ENCODE results near the gene GATAD2A. TPM values are rescaled to one million over a fixed set of nuclear protein-coding genes. Genes with fewer than 3 reads are reported as not detected.

GATAD2A gene
- total RNA-seq, 1 donor from 2014 or later = 82.6 TPM

DNA sequence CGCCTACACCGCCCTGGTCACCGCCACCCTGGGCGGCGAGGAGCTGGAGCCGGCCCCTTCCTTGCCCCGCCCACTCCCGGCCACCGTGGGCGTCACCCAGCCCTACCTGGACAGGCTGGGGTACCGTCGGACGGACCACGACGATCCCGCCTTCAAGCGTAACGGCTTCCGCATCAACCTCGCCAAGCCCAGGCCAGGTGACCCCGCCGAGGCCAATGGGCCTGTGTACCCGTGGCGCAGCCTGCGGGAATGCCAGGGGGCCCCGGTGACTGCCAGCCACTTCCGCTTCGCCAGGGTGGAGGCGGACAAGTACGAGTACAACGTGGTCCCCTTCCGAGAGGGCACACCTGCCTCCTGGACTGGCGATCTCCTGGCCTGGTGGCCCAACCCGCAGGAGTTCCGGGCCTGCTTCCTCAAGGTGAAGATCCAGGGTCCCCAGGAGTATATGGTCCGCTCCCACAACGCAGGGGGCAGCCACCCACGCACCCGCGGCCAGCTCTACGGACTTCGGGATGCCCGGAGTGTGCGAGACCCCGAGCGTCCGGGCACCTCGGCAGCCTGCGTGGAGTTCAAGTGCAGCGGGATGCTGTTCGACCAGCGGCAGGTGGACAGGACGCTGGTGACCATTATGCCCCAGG is 139.6 kb downstream of the GATAD2A start:
- no peak overlapping the region for H3K27ac Mint-ChIP-seq (ENCODE audit: unreplicated experiment)
- no peaks in the 10 kb centered on the region for H3K36me3 Mint-ChIP-seq (ENCODE audit: low read depth)
- peak; percentile 92 for DNase-seq (ENCODE audit: low spot score)
- H3K4me1 Mint-ChIP-seq (ENCODE audit: low read depth) = peaks cover 13% of the 10 kb centered on the region
- TF ChIP-seq, protein P1, sequence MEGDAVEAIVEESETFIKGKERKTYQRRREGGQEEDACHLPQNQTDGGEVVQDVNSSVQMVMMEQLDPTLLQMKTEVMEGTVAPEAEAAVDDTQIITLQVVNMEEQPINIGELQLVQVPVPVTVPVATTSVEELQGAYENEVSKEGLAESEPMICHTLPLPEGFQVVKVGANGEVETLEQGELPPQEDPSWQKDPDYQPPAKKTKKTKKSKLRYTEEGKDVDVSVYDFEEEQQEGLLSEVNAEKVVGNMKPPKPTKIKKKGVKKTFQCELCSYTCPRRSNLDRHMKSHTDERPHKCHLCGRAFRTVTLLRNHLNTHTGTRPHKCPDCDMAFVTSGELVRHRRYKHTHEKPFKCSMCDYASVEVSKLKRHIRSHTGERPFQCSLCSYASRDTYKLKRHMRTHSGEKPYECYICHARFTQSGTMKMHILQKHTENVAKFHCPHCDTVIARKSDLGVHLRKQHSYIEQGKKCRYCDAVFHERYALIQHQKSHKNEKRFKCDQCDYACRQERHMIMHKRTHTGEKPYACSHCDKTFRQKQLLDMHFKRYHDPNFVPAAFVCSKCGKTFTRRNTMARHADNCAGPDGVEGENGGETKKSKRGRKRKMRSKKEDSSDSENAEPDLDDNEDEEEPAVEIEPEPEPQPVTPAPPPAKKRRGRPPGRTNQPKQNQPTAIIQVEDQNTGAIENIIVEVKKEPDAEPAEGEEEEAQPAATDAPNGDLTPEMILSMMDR (IDR thresholded peaks at IDR 0.05) = no peak
- no peak overlapping the region for H3K4me3 Mint-ChIP-seq (ENCODE audit: unreplicated experiment)
- peaks cover 2% of the 10 kb centered on the region for H3K27me3 Mint-ChIP-seq (ENCODE audit: low read depth)
- no peaks in the 10 kb centered on the region for H3K9me3 Mint-ChIP-seq (ENCODE audit: low read depth)

DNA sequence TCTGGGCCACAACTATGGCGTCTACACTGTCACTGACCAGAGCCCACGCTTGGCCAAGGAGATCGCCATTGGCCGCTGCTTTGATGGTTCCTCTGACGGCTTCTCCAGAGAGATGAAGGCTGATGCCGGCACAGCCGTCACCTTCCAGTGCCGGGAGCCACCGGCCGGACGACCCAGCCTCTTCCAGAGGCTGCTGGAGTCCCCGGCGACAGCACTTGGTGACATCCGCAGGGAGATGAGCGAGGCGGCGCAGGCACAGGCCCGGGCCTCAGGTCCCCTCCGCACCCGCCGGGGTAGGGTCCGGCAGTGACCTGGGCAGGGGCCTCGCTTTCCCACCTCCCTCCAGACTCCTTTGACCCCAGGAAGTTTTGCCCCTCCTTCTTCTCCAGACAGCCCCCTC is 140.2 kb downstream of the GATAD2A start:
- peaks cover 2% of the 10 kb centered on the region for H3K27me3 Mint-ChIP-seq (ENCODE audit: low read depth)
- H3K27ac Mint-ChIP-seq (ENCODE audit: unreplicated experiment) = no peak overlapping the region
- no peak overlapping the region for H3K4me3 Mint-ChIP-seq (ENCODE audit: unreplicated experiment)
- H3K36me3 Mint-ChIP-seq (ENCODE audit: low read depth) = no peaks in the 10 kb centered on the region
- TF ChIP-seq, protein P1 (IDR thresholded peaks at IDR 0.05) = no peak
- H3K4me1 Mint-ChIP-seq (ENCODE audit: low read depth) = peaks cover 19% of the 10 kb centered on the region
- H3K9me3 Mint-ChIP-seq (ENCODE audit: low read depth) = no peaks in the 10 kb centered on the region
- peak; percentile 73 for DNase-seq (ENCODE audit: low spot score)

DNA sequence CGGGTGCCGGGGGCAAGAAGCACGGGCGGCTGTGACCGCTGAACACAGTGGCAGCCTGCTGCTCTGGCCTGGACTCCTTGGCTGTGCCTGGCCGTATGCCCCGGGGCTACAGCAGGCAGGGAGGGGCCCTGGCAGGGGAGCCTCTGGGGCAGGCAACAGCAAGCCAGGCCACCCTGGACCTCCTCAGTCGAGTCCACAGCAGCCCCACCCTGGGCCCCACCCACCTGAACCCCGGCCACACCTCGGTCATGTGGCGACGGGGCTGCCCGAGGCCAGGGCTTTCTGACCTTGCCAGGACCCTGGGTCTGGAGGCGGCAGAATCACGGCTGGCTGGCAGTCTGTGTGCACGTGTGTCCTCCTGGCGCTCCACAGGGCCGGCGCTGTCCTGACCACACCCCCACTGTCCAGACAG is 141.3 kb downstream of the GATAD2A start:
- H3K27me3 Mint-ChIP-seq (ENCODE audit: low read depth) = peaks cover 2% of the 10 kb centered on the region
- H3K27ac Mint-ChIP-seq (ENCODE audit: unreplicated experiment) = no peak overlapping the region
- H3K9me3 Mint-ChIP-seq (ENCODE audit: low read depth) = no peaks in the 10 kb centered on the region
- H3K4me3 Mint-ChIP-seq (ENCODE audit: unreplicated experiment) = no peak overlapping the region
- DNase-seq (ENCODE audit: low spot score) = peak; percentile 86
- TF ChIP-seq, protein P1 (IDR thresholded peaks at IDR 0.05) = no peak
- H3K4me1 Mint-ChIP-seq (ENCODE audit: low read depth) = peaks cover 30% of the 10 kb centered on the region
- H3K36me3 Mint-ChIP-seq (ENCODE audit: low read depth) = no peaks in the 10 kb centered on the region

DNA sequence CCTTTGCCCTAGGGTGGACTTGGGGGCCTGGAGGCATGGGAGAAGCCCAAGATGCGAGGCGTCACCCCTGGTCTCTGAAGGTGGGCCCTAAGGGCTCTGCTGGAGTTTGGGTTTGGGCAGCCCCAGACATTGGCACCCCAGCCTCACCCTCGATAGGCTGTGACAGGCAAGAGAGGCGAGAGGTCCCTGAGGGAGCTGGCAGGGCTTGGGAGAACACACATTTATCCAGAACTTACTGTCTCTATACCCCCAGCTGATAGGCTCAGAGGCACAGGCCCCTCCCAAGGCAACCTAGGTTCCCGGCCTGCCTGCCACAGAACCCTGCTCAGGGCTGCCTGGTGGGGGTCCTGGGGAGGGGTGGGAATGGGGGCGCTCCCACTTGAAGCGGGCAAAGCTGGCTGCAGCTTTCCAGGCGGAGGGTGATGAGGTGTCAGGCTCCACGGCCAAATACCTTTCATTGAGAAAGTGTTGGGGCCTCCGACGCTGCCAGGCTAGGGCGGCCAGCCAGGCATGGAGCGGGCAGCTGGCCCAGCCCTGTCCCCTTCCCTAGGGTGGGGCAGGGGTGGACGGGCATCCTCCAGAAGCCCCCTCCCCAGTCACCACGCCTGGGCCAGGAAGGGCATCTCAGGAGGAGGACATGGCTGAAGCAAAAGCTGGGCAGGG is 142.3 kb downstream of the GATAD2A start:
- Mint-ChIP-seq H3K27me3 (ENCODE audit: low read depth) (peaks cover 2% of the 10 kb centered on the region), H3K4me3 (ENCODE audit: unreplicated experiment) (no peak overlapping the region), H3K27ac (ENCODE audit: unreplicated experiment) (no peak overlapping the region), H3K9me3 (ENCODE audit: low read depth) (no peaks in the 10 kb centered on the region), H3K4me1 (ENCODE audit: low read depth) (peaks cover 38% of the 10 kb centered on the region), H3K36me3 (ENCODE audit: low read depth) (no peaks in the 10 kb centered on the region)
- TF ChIP-seq, protein P1 (IDR thresholded peaks at IDR 0.05) = no peak
- DNase-seq (ENCODE audit: low spot score) = no peak

DNA sequence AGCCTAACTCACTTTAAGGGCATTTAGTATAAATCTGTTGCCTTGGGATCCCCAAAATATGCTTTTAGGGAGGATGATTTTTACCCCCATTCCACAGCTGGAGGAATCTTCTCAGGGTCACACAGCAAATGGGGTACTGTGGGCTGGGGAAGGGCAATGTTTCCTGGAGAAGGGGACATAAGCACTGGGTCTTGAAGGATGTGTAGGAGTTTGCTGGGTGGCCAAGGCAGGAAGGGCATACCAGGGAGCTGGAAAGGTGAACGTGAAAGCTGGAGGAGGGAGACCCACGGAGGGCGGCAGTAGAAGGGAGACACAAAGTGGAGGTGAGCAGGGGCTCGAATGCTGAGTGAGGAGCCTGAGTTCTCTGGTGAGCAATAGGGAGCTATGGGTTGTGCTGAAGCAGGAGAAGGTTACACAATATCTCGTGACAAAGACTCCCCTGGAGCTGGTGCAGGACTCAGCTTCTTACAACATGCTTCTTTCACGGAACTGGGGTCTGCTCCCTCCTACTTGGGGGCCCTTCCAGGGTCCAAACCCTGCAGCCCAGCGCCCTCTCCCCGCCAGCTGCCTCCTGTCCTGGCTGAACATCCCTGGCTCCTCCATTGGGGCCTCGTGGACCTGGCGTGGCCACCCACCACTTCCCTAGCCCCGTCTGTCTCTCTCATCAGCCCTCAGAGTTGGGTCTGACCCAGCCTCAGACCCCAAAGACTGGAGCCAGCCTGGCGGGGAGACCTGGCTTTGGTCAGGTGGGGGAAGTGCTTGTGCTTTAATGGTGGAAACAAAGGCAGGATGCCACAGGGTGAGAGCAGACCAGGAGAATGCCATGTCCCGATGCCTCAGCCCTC is 143.7 kb downstream of the GATAD2A start:
- no peak for DNase-seq (ENCODE audit: low spot score)
- Mint-ChIP-seq H3K4me3 (ENCODE audit: unreplicated experiment) (no peak overlapping the region), H3K4me1 (ENCODE audit: low read depth) (peaks cover 38% of the 10 kb centered on the region), H3K9me3 (ENCODE audit: low read depth) (no peaks in the 10 kb centered on the region), H3K27me3 (ENCODE audit: low read depth) (peaks cover 2% of the 10 kb centered on the region), H3K36me3 (ENCODE audit: low read depth) (no peaks in the 10 kb centered on the region), H3K27ac (ENCODE audit: unreplicated experiment) (peak overlapping the region; percentile 13)
- TF ChIP-seq, protein P1 (IDR thresholded peaks at IDR 0.05) = no peak
